ENCODE results near the gene SGCD.

The SGCD gene

DNA sequence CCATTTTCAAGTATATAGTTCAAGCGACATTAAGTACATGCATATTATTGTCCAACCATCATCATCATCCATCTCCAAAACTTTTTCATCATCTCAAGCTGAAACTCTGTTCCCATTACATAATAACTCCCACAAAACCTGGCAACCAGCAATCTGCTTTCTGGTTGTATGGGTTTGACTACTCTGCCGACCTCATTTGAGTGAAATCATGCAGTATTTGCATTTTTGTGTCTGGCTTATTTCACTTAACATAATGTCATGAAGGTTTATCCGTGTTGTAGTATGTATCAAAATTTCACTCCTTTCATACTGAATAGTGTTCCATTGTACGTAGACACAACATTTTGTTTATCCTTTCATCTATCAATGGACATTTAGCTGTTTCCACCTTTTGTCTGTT lies 74.8 kb downstream of the SGCD start:
- DNase-seq (ENCODE audit: low read depth in 2 of 2) = no peak

GRCh38 chr5:156402387-156402921 lies 75.5 kb downstream of the SGCD start:
- DNase-seq (ENCODE audit: low read depth in 2 of 2) = peak in 1 of 2 experiments; percentile 21

DNA sequence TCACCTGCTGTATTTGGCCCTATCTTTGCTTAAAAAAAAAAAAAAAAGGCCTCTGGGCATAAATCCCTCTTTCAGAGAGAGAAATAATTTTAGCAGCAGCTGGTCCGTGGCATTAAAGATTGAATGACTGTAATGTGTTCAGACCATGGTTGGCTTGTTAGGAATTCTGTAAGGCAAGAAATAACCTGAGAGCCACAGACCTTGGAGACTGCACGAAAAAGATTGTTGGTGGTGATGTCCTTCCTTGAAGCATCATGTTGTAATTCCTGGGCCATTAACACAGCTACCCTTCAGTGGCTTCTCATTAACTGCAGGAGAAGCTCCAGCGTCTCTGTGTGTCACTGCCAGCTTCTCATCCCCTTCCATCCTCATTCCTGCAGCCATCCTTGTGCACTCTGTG lies 79.0 kb downstream of the SGCD start:
- DNase-seq (ENCODE audit: low read depth in 2 of 2) = no peak

- no peak for DNase-seq (ENCODE audit: low read depth in 2 of 2)
Measured at GRCh38 chr5:156407251-156407650, 80.3 kb downstream of the SGCD start.

GRCh38 chr5:156409834-156410233 lies 82.9 kb downstream of the SGCD start:
- DNase-seq (ENCODE audit: low read depth in 2 of 2) = no peak

GRCh38 chr5:156411185-156411613 lies 84.2 kb downstream of the SGCD start:
- no peak for DNase-seq (ENCODE audit: low read depth in 2 of 2)

DNA sequence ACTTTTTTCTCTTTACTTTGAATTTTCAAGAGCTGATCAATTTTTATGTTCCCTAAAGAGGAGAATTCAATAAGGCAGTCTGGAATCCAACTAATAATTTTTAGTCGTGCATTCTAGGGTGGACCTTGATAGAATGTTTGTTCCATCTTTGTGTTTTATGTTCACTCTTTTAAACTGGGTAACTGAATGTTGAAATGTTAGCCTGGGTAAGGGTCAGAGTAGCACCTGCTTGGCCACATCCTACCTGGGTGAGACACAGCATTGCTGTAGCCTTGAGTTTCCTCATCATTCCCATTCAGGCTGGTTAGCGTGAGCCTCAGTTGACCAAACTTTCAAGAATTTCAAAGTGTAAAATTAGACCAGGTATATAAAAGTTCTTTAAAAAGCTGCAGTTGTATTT lies 85.0 kb downstream of the SGCD start:
- no peak for DNase-seq (ENCODE audit: low read depth in 2 of 2)

- DNase-seq (ENCODE audit: low read depth in 2 of 2) = no peak
Measured at GRCh38 chr5:156414391-156414790, 87.4 kb downstream of the SGCD start.

DNA sequence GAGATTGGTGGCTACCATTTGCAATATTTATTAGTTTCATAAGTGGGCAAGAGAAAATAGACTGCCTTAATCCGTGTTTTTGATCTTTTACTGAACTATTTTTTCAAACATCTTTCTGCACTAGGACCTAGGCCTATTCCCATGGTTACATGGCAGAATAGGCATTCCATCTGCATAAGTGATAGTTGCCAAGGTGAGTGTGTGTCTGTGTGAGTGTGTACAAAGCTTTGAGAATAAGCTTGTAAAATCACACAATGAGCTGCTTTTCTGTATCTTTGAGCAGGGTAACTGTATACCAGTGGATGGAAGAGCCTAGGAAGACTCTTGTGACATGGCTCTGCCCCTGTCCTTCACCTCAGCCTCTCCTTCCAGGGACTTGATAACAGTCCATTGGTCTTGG lies 92.7 kb downstream of the SGCD start:
- no peak for DNase-seq (ENCODE audit: low read depth in 2 of 2)

DNA sequence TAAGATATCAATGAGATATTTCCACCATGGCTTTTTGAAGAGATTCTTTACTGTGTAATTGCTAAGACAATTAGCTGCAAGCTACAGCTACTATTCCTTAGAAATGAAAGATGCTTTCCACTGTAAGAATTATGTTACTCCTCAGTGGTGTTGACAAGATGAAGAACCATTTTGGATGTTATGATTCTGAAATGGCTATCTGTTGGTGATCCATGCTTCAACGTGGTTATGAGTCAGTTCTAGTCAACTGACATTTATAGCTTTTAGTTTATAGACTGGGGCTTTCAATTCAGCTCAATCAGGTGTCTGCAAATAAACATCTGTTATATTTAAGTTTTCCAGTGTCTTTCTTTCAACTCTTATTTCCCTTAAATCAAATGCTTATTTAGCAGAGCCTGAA lies 93.7 kb downstream of the SGCD start:
- no peak for DNase-seq (ENCODE audit: low read depth in 2 of 2)

- no peak for DNase-seq (ENCODE audit: low read depth in 2 of 2)
Measured at GRCh38 chr5:156421798-156422197, 94.8 kb downstream of the SGCD start.

DNA sequence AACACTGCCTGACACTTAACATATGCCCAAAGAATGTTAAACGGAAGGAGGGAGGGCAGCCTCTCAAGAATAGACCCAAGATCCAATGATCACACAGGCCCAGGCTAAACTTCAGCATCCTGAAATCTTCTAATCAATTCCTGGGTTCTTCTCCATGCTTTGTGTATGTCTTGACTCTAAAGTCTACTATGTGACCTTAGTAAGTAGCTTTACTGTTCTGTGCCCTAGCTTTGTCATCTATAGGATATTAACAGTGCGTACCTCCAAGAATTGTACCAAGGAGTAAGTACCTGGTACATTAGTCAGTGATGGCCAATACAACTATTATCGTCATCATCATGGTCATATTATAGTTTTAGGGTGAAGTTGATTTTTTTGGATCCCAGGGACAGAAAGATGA lies 96.6 kb downstream of the SGCD start:
- no peak for DNase-seq (ENCODE audit: low read depth in 2 of 2)

- DNase-seq (ENCODE audit: low read depth in 2 of 2) = no peak
Measured at GRCh38 chr5:156427315-156427714, 100.4 kb downstream of the SGCD start.

GRCh38 chr5:156431956-156432829 lies 105.2 kb downstream of the SGCD start:
- no peak for DNase-seq (ENCODE audit: low read depth in 2 of 2)

- DNase-seq (ENCODE audit: low read depth in 2 of 2) = no peak
Measured at GRCh38 chr5:156432830-156433105, 105.8 kb downstream of the SGCD start.

DNA sequence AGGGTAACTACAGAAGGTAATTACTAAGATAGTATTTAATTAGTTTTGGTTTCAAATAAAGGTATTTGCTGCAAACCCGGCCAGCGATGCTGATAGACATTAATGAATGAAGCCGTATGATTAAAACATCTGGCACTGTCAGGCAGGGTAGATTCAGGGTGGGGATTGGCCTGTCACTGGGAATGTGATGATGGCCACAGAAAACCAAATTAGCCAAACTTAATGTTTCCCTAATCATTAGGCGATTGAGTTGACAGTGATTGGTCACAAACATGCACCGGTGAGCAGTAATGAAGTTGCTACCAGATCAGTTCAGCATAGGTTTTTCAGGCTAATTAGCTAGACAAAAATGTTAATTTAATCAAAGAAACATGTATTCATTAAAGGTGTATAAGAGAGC lies 107.5 kb downstream of the SGCD start:
- no peak for DNase-seq (ENCODE audit: low read depth in 2 of 2)

DNA sequence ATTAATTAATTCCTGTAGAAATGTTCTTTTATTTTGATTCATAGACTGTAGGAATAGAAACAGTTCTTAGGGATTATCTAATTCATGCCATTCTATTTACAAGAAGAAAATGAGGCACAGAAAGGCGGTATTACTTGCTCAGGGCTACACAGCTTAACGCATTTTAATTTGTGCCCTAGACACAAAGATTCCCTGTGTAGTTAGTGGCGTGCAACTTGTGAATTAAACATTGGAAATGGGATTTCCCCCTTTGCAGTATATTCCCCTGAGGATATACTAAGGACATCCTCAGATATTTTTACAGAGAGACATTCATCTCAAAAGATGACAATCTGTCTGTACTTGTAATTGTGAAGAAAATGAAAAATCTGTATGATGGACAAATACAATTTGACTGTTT lies 108.1 kb downstream of the SGCD start:
- DNase-seq (ENCODE audit: low read depth in 2 of 2) = no peak

- DNase-seq (ENCODE audit: low read depth in 2 of 2) = no peak
Measured at GRCh38 chr5:156438076-156438475, 111.1 kb downstream of the SGCD start.

- DNase-seq (ENCODE audit: low read depth in 2 of 2) = no peak
Measured at GRCh38 chr5:156444753-156445291, 117.9 kb downstream of the SGCD start.

DNA sequence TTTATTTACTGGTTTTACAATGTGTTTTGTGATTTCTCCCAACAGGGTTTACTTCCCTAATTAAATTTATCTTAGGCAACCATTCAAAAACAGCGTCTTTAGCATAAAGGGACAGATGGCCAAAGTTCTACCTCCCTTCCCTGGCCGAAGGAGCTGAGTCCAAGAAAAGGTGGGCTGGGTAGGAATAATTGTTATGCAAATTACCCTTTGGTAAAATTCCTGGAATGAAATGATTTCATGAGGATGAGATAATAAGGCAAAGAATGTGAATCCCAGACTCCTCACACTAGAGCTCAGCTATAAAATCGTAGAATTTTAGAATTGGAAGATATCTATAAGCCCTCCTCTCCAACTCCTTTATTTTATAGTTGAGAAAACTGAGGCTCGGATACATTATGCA lies 119.6 kb downstream of the SGCD start:
- DNase-seq (ENCODE audit: low read depth in 2 of 2) = no peak

GRCh38 chr5:156450778-156451177 lies 123.8 kb downstream of the SGCD start:
- no peak for DNase-seq (ENCODE audit: low read depth in 2 of 2)

- DNase-seq (ENCODE audit: low read depth in 2 of 2) = no peak
Measured at GRCh38 chr5:156451505-156451904, 124.5 kb downstream of the SGCD start.

DNA sequence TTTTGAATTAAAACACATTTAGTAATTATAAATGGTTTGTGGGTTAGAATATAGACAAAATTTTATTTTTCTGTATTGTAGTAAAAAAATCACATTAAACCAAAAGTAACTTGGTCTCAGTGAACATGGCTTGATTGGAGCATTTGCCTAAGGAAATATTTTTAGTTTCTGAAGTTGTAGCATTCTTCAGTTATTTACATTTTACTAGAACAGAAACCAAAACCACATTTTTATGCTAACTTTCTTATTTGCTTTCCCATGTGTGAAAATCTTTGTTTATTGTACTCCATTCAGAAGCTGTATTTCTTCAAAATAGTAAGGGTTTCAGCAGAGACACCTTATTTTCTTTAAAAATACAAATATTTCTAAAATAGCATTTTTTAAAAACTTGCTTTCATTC lies 129.9 kb downstream of the SGCD start:
- DNase-seq (ENCODE audit: low read depth in 2 of 2) = no peak

Data from stimulated activated CD4-positive, alpha-beta T cell treated with anti-CD3 and anti-CD28 coated beads, Interleukin-12 subunit alpha, Interleukin-12 subunit beta, amount 100 ng/mL, for 24 hours (primary cell).